NCI-H345 (cell line): ENCODE data around the gene FTO.

Source experiments
- DNase-seq: peaks from one replicate; lab custom pipeline; 2025; lab: John Stamatoyannopoulos, UW

Gene FTO

GRCh38 chr16:53901408-53901807 lies 197.5 kb downstream of the FTO start:
- no peak for DNase-seq

GRCh38 chr16:53904533-53904932 lies 200.6 kb downstream of the FTO start:
- no peak for DNase-seq

GRCh38 chr16:53905028-53905427 lies 201.1 kb downstream of the FTO start:
- DNase-seq = no peak

GRCh38 chr16:53908731-53909130 lies 204.8 kb downstream of the FTO start:
- no peak for DNase-seq

- no peak for DNase-seq
These were observed 207.0 kb downstream of the FTO start for GRCh38 chr16:53910990-53911389.

GRCh38 chr16:53911513-53911912 lies 207.6 kb downstream of the FTO start:
- DNase-seq = no peak

GRCh38 chr16:53912155-53912554 lies 208.2 kb downstream of the FTO start:
- DNase-seq = peak; percentile 55

GRCh38 chr16:53913099-53913870 lies 209.3 kb downstream of the FTO start:
- peak; percentile 28 for DNase-seq

GRCh38 chr16:53913920-53914319 lies 210.0 kb downstream of the FTO start:
- no peak for DNase-seq

- DNase-seq = no peak
These were observed 210.8 kb downstream of the FTO start for GRCh38 chr16:53914736-53915135.

GRCh38 chr16:53915452-53916160 lies 211.7 kb downstream of the FTO start:
- DNase-seq = no peak

- no peak for DNase-seq
These were observed 217.0 kb downstream of the FTO start for GRCh38 chr16:53920988-53921387.

- no peak for DNase-seq
These were observed 218.3 kb downstream of the FTO start for GRCh38 chr16:53922067-53922806.

- DNase-seq = peak; percentile 62
These were observed 219.0 kb downstream of the FTO start for GRCh38 chr16:53922807-53923571.

- no peak for DNase-seq
These were observed 220.6 kb downstream of the FTO start for GRCh38 chr16:53924331-53925106.

- DNase-seq = no peak
These were observed 221.1 kb downstream of the FTO start for GRCh38 chr16:53925107-53925410.

- DNase-seq = no peak
These were observed 221.6 kb downstream of the FTO start for GRCh38 chr16:53925526-53925925.

GRCh38 chr16:53926209-53926608 lies 222.3 kb downstream of the FTO start:
- DNase-seq = no peak

- no peak for DNase-seq
These were observed 229.0 kb downstream of the FTO start for GRCh38 chr16:53932975-53933374.

- no peak for DNase-seq
These were observed 229.5 kb downstream of the FTO start for GRCh38 chr16:53933407-53933806.

- no peak for DNase-seq
These were observed 232.1 kb downstream of the FTO start for GRCh38 chr16:53936052-53936451.

GRCh38 chr16:53936529-53936928 lies 232.6 kb downstream of the FTO start:
- no peak for DNase-seq
